NCI-H1105 treated with DMSO at 0.1 percent for 48 hours (cell line): ENCODE data around the gene GALNS.

Experiments used
- DNase-seq: peaks from one replicate; lab custom pipeline; 2025; lab: John Stamatoyannopoulos, UW

Gene GALNS

GRCh38 chr16:88876942-88877526 is 20.3 kb upstream of the GALNS start:
- no peak for DNase-seq

- DNase-seq: no peak
Measured at GRCh38 chr16:88875703-88876234, 19.0 kb upstream of the GALNS start.

- no peak for DNase-seq
Measured at GRCh38 chr16:88874938-88875599, 18.3 kb upstream of the GALNS start.

GRCh38 chr16:88872650-88873331 is 16.0 kb upstream of the GALNS start:
- DNase-seq: no peak

- no peak for DNase-seq
Measured at GRCh38 chr16:88871730-88872416, 15.1 kb upstream of the GALNS start.

- no peak for DNase-seq
Measured at GRCh38 chr16:88871349-88871702, 14.6 kb upstream of the GALNS start.

- DNase-seq: no peak
Measured at GRCh38 chr16:88870608-88871348, 14.0 kb upstream of the GALNS start.

- no peak for DNase-seq
Measured at GRCh38 chr16:88869673-88869980, 12.9 kb upstream of the GALNS start.

GRCh38 chr16:88868974-88869672 is 12.4 kb upstream of the GALNS start:
- no peak for DNase-seq

- DNase-seq: no peak
Measured at GRCh38 chr16:88867581-88868246, 11.0 kb upstream of the GALNS start.

GRCh38 chr16:88866151-88866920 is 9.6 kb upstream of the GALNS start, which contains the start of gene PABPN1L:
Gene PABPN1L, minus strand, starts transcription at chr16:88866660. Its CDS starts 54 bp downstream, at chr16:88866606.
- DNase-seq: no peak

GRCh38 chr16:88865742-88866141 is 9.0 kb upstream of the GALNS start:
- DNase-seq: no peak

- DNase-seq: no peak
Measured at GRCh38 chr16:88865310-88865709, 8.6 kb upstream of the GALNS start.

GRCh38 chr16:88864521-88864920 is 7.8 kb upstream of the GALNS start:
- no peak for DNase-seq

GRCh38 chr16:88864099-88864498 is 7.4 kb upstream of the GALNS start:
- no peak for DNase-seq

- no peak for DNase-seq
Measured at GRCh38 chr16:88863426-88863825, 6.7 kb upstream of the GALNS start.

GRCh38 chr16:88862968-88863367 is 6.2 kb upstream of the GALNS start:
- no peak for DNase-seq

- DNase-seq: no peak
Measured at GRCh38 chr16:88861359-88861758, 4.6 kb upstream of the GALNS start.

GRCh38 chr16:88859381-88860091 is 2.8 kb upstream of the GALNS start:
- no peak for DNase-seq
